Stimulated activated naive B cell treated with anti-CD40 and anti-IgM and Interleukin-4, amounts not matched to agents 10 μg/mL and 1 μg/mL and 100 μg/mL, for 72 hours (primary cell): ENCODE data around the gene GAK.

Source experiments
- ATAC-seq, 2 donors: fragments of 150-1000 bp; cut with Tn5 transposase; replicated peaks; 2 replicates each; pipeline ENCODE4 v1.10.0; 2021; ENCODE audit warnings: moderate library complexity in 1 of 2
- DNase-seq: peaks from one replicate; pipeline ENCODE4 v3.0.0; 2021
- H3K27ac Mint-ChIP-seq: one replicate; pipeline ENCODE4 v1.8.0; 2022; ENCODE audit warnings: mild to moderate bottlenecking, mixed read lengths
- H3K27me3 Mint-ChIP-seq, 2 donors: one replicate each; pipeline ENCODE4 v1.8.0; 2022; ENCODE audit warnings: mixed read lengths in 2 of 2
- H3K36me3 Mint-ChIP-seq, 2 donors: one replicate each; pipeline ENCODE4 v1.8.0; 2022; ENCODE audit warnings: mixed read lengths in 2 of 2, mild to moderate bottlenecking in 1 of 2
- H3K4me1 Mint-ChIP-seq, 2 donors: one replicate each; pipeline ENCODE4 v1.8.0; 2022; ENCODE audit warnings: mixed read lengths in 2 of 2, mild to moderate bottlenecking in 1 of 2
- H3K4me3 Mint-ChIP-seq, 2 donors: one replicate each; pipeline ENCODE4 v1.8.0; 2022; ENCODE audit warnings: mild to moderate bottlenecking in 2 of 2, mixed read lengths in 2 of 2, moderate library complexity in 1 of 2
- H3K9me3 Mint-ChIP-seq, 2 donors: one replicate each; pipeline ENCODE4 v1.8.0; 2022; ENCODE audit warnings: mixed read lengths in 2 of 2, mild to moderate bottlenecking in 1 of 2

GAK gene

GRCh38 chr4:959338-960139 lies 27.4 kb upstream of the GAK start:
- Mint-ChIP-seq H3K4me3 (no peak overlapping the region), H3K9me3 (no peaks in the 10 kb centered on the region), H3K4me1 (no peaks in the 10 kb centered on the region), H3K36me3 (peaks cover 28 to 43% of the 10 kb centered on the region in 2 donors), H3K27me3 (no peaks in the 10 kb centered on the region), H3K27ac (peak overlapping the region; percentile 51)
- DNase-seq (no peak), ATAC-seq (peak in 1 of 2 donors; percentile 5)

- DNase-seq (no peak), ATAC-seq (no peak)
- no peaks in the 10 kb centered on the region for H3K27me3 Mint-ChIP-seq
- no peak overlapping the region for H3K27ac Mint-ChIP-seq
- no peaks in the 10 kb centered on the region for H3K9me3 Mint-ChIP-seq
- peaks cover 33 to 49% of the 10 kb centered on the region in 2 donors for H3K36me3 Mint-ChIP-seq
- no peak overlapping the region for H3K4me3 Mint-ChIP-seq
- no peaks in the 10 kb centered on the region for H3K4me1 Mint-ChIP-seq
Measured at GRCh38 chr4:958696-959337, 26.7 kb upstream of the GAK start.

- no peaks in the 10 kb centered on the region for H3K27me3 Mint-ChIP-seq
- no peak overlapping the region for H3K27ac Mint-ChIP-seq
- no peaks in the 10 kb centered on the region for H3K9me3 Mint-ChIP-seq
- no peak overlapping the region for H3K4me3 Mint-ChIP-seq
- H3K4me1 Mint-ChIP-seq, result no peaks in the 10 kb centered on the region
- no peak for DNase-seq
- peak in 1 of 2 donors; percentile 16 for ATAC-seq
- H3K36me3 Mint-ChIP-seq, result peaks cover 36 to 48% of the 10 kb centered on the region in 2 donors
Measured at GRCh38 chr4:958314-958665, 26.2 kb upstream of the GAK start.

GRCh38 chr4:957581-958313 lies 25.6 kb upstream of the GAK start:
- H3K4me3 Mint-ChIP-seq, result no peak overlapping the region
- H3K4me1 Mint-ChIP-seq, result no peaks in the 10 kb centered on the region
- no peak overlapping the region for H3K27ac Mint-ChIP-seq
- peaks cover 39 to 52% of the 10 kb centered on the region in 2 donors for H3K36me3 Mint-ChIP-seq
- DNase-seq (no peak), ATAC-seq (no peak)
- no peaks in the 10 kb centered on the region for H3K27me3 Mint-ChIP-seq
- H3K9me3 Mint-ChIP-seq, result no peaks in the 10 kb centered on the region

GRCh38 chr4:957231-957580 lies 25.1 kb upstream of the GAK start:
- Mint-ChIP-seq H3K36me3 (peaks cover 36 to 51% of the 10 kb centered on the region in 2 donors), H3K27me3 (no peaks in the 10 kb centered on the region), H3K4me3 (no peak overlapping the region), H3K9me3 (no peaks in the 10 kb centered on the region), H3K27ac (no peak overlapping the region), H3K4me1 (peaks cover 0 to 2% of the 10 kb centered on the region in 2 donors)
- DNase-seq (no peak), ATAC-seq (no peak)

GRCh38 chr4:956531-957230 lies 24.6 kb upstream of the GAK start:
- DNase-seq, result no peak
- Mint-ChIP-seq H3K27me3 (no peaks in the 10 kb centered on the region), H3K9me3 (no peaks in the 10 kb centered on the region), H3K27ac (no peak overlapping the region), H3K4me1 (peaks cover 0 to 2% of the 10 kb centered on the region in 2 donors), H3K4me3 (no peak overlapping the region), H3K36me3 (peaks cover 33 to 47% of the 10 kb centered on the region in 2 donors)
- ATAC-seq, result no peak

- Mint-ChIP-seq H3K4me1 (peaks cover 0 to 2% of the 10 kb centered on the region in 2 donors), H3K27me3 (no peaks in the 10 kb centered on the region), H3K27ac (no peak overlapping the region), H3K9me3 (no peaks in the 10 kb centered on the region), H3K36me3 (peaks cover 32 to 51% of the 10 kb centered on the region in 2 donors), H3K4me3 (no peak overlapping the region)
- DNase-seq (no peak), ATAC-seq (no peak)
Measured at GRCh38 chr4:955931-956381, 23.8 kb upstream of the GAK start.

GRCh38 chr4:955161-955921 lies 23.2 kb upstream of the GAK start:
- DNase-seq (no peak), ATAC-seq (no peak)
- H3K4me3 Mint-ChIP-seq, result no peak overlapping the region
- H3K4me1 Mint-ChIP-seq, result peaks cover 0 to 2% of the 10 kb centered on the region in 2 donors
- H3K36me3 Mint-ChIP-seq, result peaks cover 27 to 51% of the 10 kb centered on the region in 2 donors
- no peaks in the 10 kb centered on the region for H3K27me3 Mint-ChIP-seq
- H3K9me3 Mint-ChIP-seq, result no peaks in the 10 kb centered on the region
- H3K27ac Mint-ChIP-seq, result no peak overlapping the region

GRCh38 chr4:954211-955020 lies 22.3 kb upstream of the GAK start:
- Mint-ChIP-seq H3K4me3 (no peak overlapping the region), H3K4me1 (peaks cover 0 to 2% of the 10 kb centered on the region in 2 donors), H3K9me3 (no peaks in the 10 kb centered on the region), H3K36me3 (peaks cover 27 to 51% of the 10 kb centered on the region in 2 donors), H3K27me3 (no peaks in the 10 kb centered on the region), H3K27ac (peak overlapping the region; percentile 27)
- ATAC-seq (no peak), DNase-seq (no peak)

- Mint-ChIP-seq H3K4me1 (peaks cover 0 to 4% of the 10 kb centered on the region in 2 donors), H3K9me3 (no peaks in the 10 kb centered on the region), H3K27ac (no peak overlapping the region), H3K4me3 (no peak overlapping the region), H3K36me3 (peaks cover 21 to 46% of the 10 kb centered on the region in 2 donors), H3K27me3 (no peaks in the 10 kb centered on the region)
- ATAC-seq (no peak), DNase-seq (no peak)
Measured at GRCh38 chr4:953574-953915, 21.4 kb upstream of the GAK start.

- no peak overlapping the region for H3K27ac Mint-ChIP-seq
- H3K36me3 Mint-ChIP-seq, result peaks cover 18 to 45% of the 10 kb centered on the region in 2 donors
Measured at GRCh38 chr4:952881-953573, 20.9 kb upstream of the GAK start.

GRCh38 chr4:951594-952468 lies 19.7 kb upstream of the GAK start:
- H3K36me3 Mint-ChIP-seq, result peaks cover 15 to 35% of the 10 kb centered on the region in 2 donors
- DNase-seq (no peak), ATAC-seq (no peak)
- no peak overlapping the region for H3K4me3 Mint-ChIP-seq
- no peak overlapping the region for H3K27ac Mint-ChIP-seq
- H3K9me3 Mint-ChIP-seq, result no peaks in the 10 kb centered on the region
- H3K27me3 Mint-ChIP-seq, result no peaks in the 10 kb centered on the region
- H3K4me1 Mint-ChIP-seq, result peaks cover 7 to 8% of the 10 kb centered on the region in 2 donors

More at GRCh38 chr4:952881-953573, 20.9 kb upstream of the GAK start:
- Mint-ChIP-seq H3K4me3 (no peak overlapping the region), H3K9me3 (no peaks in the 10 kb centered on the region), H3K4me1 (peaks cover 2 to 5% of the 10 kb centered on the region in 2 donors), H3K27me3 (no peaks in the 10 kb centered on the region)
- no peak for DNase-seq
- ATAC-seq, result no peak
